Inferior parietal cortex (tissue), 1 donor: ENCODE measurements around the gene MLN.
A peak's percentile ranks its signal among the peaks of the same experiment; 100 is the strongest.
"Not testable (repeated sequence)": the region's sequence is repeated elsewhere in the genome, so short reads cannot be mapped to it uniquely, and the experiment has no call there.

Experiments
- DNase-seq: peaks from one replicate; pipeline ENCODE4 v3.0.0-alpha.2; 2016; ENCODE audit errors: extremely low spot score

The MLN gene

GRCh38 chr6:33834401-33835392 is 30.9 kb upstream of the MLN start:
- no peak for DNase-seq

GRCh38 chr6:33833599-33833998 is 29.8 kb upstream of the MLN start:
- DNase-seq = no peak

GRCh38 chr6:33832831-33833230 is 29.0 kb upstream of the MLN start:
- DNase-seq = not testable (repeated sequence)

- not testable (repeated sequence) for DNase-seq
These were observed 27.9 kb upstream of the MLN start for GRCh38 chr6:33831725-33832124.

- no peak for DNase-seq
These were observed 26.9 kb upstream of the MLN start for GRCh38 chr6:33830635-33831240.

- no peak for DNase-seq
These were observed 25.2 kb upstream of the MLN start for GRCh38 chr6:33828764-33829731.

- no peak for DNase-seq
These were observed 24.6 kb upstream of the MLN start for GRCh38 chr6:33828452-33828763.

GRCh38 chr6:33827546-33828451 is 24.0 kb upstream of the MLN start:
- DNase-seq = no peak

- no peak for DNase-seq
These were observed 22.7 kb upstream of the MLN start for GRCh38 chr6:33826537-33826936.

- no peak for DNase-seq
These were observed 20.8 kb upstream of the MLN start for GRCh38 chr6:33824461-33825154.

GRCh38 chr6:33823806-33824205 is 20.0 kb upstream of the MLN start:
- DNase-seq = no peak

- DNase-seq = no peak
These were observed 19.0 kb upstream of the MLN start for GRCh38 chr6:33822575-33823395.

- no peak for DNase-seq
These were observed 17.1 kb upstream of the MLN start for GRCh38 chr6:33820784-33821520.

- DNase-seq = no peak
These were observed 16.4 kb upstream of the MLN start for GRCh38 chr6:33820243-33820642.

- no peak for DNase-seq
These were observed 15.2 kb upstream of the MLN start for GRCh38 chr6:33819021-33819420.

- no peak for DNase-seq
These were observed 14.5 kb upstream of the MLN start for GRCh38 chr6:33818293-33818692.

- DNase-seq = no peak
These were observed 13.7 kb upstream of the MLN start for GRCh38 chr6:33817489-33817888.

GRCh38 chr6:33816911-33817310 is 13.1 kb upstream of the MLN start:
- DNase-seq = no peak

- DNase-seq = peak; percentile 16
These were observed 12.1 kb upstream of the MLN start for GRCh38 chr6:33815854-33816253.
